Stimulated activated CD8-positive, alpha-beta memory T cell treated with anti-CD3 and anti-CD28 coated beads, Interleukin-7, amount 100 ng/mL, for 4 hours (primary cell): ENCODE data around the gene DEAF1.

Experiments
- DNase-seq, 2 donors: peaks; one replicate each; pipeline ENCODE4 v3.0.0-alpha.2; 2020; ENCODE audit warnings: low read depth in 2 of 2

The DEAF1 gene

DNA sequence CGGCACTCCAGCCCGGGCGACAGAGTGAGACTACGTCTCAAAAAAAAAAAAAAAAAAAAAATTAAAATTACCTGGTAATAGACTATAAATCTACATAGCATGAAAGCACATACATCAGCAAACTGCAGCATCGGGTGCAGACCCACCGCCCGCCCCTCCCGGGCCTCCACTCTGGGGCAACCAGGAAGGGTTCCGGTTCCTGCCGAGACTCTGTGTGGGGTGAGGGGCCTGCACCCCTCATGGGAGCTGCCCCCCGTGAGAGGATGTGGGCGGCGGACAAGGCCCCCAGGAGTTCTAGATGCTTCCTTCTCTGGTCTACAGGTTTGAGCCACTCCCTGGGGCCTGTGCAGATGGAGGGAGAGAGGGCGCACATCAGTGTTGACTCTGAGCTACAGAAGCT lies 48.8 kb downstream of the DEAF1 start:
- DNase-seq = no peak

GRCh38 chr11:645536-645935 lies 49.5 kb downstream of the DEAF1 start:
- no peak for DNase-seq

GRCh38 chr11:643849-644738 lies 50.9 kb downstream of the DEAF1 start:
- no peak for DNase-seq

GRCh38 chr11:643366-643765 lies 51.7 kb downstream of the DEAF1 start:
- DNase-seq = no peak

DNA sequence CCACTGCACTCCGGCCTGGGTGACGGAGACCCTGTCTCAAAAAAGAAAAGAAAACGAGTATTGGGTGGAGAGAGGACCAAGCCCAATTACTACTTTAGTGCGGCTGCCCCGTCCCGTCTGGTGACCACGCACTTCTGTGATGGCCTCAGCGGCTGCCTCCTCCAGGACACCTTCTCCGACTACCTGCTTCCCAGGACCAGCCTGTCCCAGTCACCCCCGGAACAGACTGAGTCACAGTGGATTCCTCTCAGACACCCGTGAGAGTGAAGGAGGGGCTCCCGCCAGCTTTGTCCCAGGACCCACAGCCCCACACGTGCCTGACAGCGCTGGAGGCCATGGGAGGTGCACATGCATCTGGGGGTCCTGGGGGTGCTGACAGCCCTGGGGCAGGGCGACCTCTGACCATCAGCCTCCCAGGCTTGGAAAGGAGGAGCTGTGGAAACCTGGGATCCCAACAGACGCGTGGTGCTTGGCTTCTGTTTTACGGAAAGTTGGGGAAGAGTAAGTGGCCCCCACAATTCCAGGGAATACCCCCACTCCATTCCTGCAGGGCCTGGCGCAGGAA lies 53.1 kb downstream of the DEAF1 start:
- DNase-seq = no peak

GRCh38 chr11:640021-640706 lies 54.9 kb downstream of the DEAF1 start:
- no peak for DNase-seq

DNA sequence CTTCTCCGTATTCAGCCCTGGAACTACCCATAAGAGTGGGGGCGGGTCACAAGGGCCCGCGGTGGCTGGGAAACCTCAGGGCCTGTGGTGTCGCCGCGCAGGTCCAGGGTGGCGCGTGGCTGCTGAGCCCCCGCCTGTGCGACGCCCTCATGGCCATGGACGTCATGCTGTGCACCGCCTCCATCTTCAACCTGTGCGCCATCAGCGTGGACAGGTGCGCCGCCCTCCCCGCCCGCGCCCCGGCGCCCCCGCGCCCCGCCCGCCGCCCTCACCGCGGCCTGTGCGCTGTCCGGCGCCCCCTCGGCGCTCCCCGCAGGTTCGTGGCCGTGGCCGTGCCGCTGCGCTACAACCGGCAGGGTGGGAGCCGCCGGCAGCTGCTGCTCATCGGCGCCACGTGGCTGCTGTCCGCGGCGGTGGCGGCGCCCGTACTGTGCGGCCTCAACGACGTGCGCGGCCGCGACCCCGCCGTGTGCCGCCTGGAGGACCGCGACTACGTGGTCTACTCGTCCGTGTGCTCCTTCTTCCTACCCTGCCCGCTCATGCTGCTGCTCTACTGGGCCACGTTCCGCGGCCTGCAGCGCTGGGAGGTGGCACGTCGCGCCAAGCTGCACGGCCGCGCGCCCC lies 55.6 kb downstream of the DEAF1 start:
- DNase-seq = no peak

DNA sequence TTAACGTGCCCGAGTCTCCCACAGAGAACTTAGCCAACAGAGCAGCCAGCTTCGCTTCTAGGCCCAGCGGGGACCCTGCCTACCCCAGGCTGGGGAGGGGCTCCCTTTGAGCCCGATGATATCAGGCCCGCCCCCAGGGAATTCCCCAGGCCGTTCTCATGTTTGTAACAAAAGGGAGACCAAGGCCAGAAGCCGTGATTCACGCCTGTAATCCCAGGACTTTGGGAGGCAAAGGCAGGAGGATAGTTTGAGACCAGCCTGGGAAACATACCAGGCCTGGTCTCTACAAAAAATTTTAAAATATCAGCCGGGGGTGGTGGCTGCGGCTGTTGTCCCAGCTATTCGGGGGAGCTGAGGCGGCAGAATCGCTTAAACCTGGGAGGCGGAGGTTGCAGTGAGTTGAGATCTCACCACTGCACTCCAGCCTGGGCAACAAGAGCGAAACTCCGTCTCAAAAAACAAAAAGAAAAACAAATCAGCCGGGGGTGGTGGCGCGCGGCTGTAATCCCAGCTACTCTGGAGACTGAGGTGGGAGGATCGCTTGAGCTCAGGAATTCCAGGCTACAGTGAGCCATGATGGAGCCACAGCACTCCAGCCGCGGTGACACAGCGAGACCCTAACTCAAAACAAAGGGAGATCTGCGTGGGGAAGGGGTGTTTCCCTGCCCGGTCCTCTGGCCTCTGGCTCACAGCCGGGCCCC lies 56.2 kb downstream of the DEAF1 start:
- no peak for DNase-seq

DNA sequence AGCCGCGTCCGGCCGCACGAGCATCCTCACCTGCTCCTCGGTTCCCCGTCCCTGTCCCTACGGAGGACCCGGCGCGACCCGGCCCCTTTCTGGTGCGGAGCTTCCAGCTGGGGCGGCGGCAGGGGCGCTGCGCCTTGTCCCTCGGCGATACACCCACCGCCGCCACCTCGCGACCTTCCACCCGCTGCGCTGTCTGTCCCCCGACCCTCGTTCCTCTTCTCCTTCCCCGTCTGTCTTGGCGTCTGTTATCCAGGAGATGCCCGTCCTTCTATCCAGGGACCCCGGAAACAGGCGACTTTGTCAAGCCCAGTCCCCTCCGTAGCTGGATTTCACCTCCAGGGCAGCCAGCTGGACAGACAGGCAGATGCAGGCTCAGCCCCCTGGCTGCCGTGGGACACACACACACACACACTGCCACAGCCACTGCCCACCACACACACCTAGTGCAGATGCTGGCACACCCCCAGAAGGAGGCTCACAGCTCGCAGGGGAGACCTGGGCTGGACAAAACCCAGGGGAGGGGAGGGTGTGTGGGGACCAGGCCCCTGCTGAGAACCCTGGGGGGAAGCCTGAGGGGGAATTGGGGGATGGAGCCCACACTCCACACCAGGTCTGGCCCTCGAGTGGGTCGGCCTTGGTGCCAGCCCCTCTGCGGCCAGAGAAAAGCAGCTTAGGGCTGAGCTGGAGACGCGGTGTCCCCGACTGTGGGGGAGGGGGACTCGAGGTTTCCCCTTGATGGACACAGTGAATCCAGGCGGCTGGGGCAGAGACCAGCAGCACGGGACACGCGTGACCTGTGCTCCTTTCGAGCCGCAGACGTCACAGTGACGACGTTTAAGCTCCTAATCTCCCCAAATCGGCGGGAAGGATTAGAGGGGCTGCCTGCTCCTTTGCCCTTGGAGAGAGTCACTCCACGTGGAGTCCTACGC lies 57.2 kb downstream of the DEAF1 start:
- DNase-seq = no peak

GRCh38 chr11:637333-637592 lies 57.8 kb downstream of the DEAF1 start:
- DNase-seq = no peak

DNA sequence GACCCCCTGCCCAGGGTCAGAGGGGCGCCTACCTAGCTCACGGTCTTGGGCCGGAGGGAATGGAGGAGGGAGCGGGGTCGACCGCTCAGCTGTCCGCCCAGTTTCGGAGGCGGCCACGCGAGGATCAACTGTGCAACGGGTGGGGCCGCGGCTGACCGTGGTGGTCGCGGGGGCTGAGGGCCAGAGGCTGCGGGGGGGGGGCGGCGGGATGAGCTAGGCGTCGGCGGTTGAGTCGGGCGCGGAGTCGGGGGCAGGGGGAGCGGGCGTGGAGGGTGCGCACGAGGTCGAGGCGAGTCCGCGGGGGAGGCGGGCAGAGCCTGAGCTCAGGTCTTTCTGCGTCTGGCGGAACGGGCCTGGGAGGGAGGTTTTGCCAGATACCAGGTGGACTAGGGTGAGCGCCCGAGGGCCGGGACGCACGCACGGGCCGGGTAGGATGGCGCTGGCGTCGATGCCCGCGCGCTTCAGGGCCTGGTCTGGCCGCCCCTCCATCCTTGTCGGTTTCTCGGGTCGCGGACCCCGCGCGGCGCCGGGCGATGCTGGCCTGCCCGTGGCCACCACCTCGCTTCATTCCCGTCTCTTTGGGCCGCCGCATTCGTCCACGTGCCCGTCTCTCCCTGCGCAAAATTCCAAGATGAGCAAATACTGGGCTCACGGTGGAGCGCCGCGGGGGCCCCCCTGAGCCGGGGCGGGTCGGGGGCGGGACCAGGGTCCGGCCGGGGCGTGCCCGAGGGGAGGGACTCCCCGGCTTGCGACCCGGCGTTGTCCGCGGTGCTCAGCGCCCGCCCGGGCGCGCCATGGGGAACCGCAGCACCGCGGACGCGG lies 58.3 kb downstream of the DEAF1 start, which contains the start of gene DRD4:
Gene DRD4, plus strand, starts transcription at position 759 of the 822 bp plus-strand sequence. Its CDS starts 36 bp downstream, at position 795.
- DNase-seq = no peak

GRCh38 chr11:635945-636510 lies 59.0 kb downstream of the DEAF1 start:
- no peak for DNase-seq

GRCh38 chr11:630871-631270 lies 64.2 kb downstream of the DEAF1 start:
- DNase-seq = no peak

- no peak for DNase-seq
Observed at GRCh38 chr11:629237-629583, 65.8 kb downstream of the DEAF1 start.

DNA sequence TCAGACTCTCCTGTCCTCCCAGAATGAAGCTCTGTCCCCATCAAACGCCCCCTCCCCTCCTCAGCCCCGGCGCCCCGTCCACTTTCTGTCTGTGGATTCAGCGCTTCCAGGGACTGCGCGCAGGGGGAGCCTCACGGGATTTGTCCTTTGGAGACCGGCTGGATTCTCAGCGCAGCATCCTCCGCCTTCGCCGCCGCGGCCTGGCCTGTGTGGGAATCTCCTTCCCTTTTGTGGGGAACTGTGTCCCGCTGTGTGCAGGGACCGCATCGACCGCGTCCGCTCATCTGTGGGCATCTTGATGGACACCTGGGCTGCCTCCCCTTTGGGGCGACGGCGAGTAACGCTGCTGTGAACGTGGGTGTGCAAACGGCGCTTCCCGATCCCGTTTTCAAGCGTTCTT lies 67.0 kb downstream of the DEAF1 start:
- no peak for DNase-seq

DNA sequence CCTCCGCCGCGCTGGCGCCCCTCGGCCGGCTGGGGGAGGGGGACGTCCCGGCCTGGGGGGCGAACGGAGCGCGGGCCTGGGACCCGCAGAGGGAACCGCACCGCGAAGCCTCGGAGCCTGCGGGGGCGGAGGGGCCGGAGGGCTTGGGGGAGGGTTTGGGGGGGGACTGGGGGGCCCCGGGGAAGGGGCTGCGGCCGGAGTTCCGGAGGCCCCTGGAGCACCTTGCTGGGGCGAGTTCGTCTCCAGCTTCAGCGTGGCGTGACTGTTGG lies 67.8 kb downstream of the DEAF1 start:
- DNase-seq = no peak

DNA sequence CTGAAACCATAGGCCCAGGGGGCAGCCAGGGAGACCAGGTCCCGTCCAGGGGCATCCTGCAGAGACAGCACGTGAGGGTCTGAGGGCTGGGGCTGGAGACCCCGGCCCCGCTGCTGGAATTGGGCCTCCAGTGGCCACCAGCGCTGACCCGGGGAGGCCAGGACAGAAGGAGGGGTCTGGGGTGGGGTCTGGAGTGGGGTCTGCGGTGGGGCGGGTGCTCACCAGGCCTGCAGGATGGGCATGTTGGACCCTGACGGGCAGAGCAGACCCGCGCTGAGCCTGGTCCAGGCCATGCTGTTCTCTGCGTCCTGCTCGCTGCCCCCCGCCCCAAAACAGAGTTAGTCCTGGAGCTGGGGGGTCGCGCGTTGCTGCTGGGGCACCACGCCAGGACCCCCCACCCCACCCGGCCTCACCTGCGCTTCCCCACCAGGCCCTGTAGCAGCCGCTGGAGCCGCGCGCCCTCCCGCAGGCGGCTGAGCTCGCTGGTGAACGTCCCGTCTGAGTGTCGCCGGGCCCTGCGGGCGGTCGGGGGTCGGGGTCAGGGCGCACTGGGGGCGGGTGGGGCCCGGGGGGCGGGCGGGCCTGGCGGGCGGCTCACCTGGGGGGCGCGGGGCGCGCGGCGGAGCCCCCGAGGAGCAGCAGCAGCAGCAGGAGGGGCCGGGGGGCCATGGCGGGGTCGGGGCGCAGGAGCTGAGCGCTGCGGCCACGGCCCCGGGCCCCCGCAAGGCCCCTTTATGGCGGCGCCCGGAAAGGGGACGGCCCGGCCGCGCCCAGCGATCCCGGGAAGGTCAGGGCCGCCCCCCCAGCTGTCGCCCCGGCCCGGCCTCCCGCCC lies 68.3 kb downstream of the DEAF1 start, which contains the start of gene SCT:
Gene SCT, minus strand, starts transcription at position 707 of the 833 bp plus-strand sequence. Its CDS starts 38 bp downstream, at position 669.
- no peak for DNase-seq

- no peak for DNase-seq
Observed at GRCh38 chr11:625636-626268, 69.3 kb downstream of the DEAF1 start.
